B cell (primary cell): ENCODE results near the gene ALOX15. TPM values are rescaled to one million over a fixed set of nuclear protein-coding genes. Genes with fewer than 3 reads are reported as not detected.

ENCODE experiments used
- ATAC-seq: fragments of 200-7000 bp; cut with Tn5 transposase; one replicate; pipeline ENCODE4 v1.10.0; 2021; ENCODE audit warnings: low read depth, mild to moderate bottlenecking, moderate number of reproducible peaks, moderate library complexity
- CTCF ChIA-PET: fragments of 350-600 bp; sonication (Branson Sonifier 250); formaldehyde crosslinking; loops from one replicate; lab custom pipeline; 2021; ENCODE audit warnings: antibody characterized with exemption, inconsistent platforms; lab: Charles Lee
- POLR2A ChIA-PET: fragments of 350-600 bp; sonication (Branson Sonifier 250); formaldehyde crosslinking; loops from one replicate; lab custom pipeline; 2021; ENCODE audit warnings: antibody characterized with exemption; lab: Charles Lee
- DNase-seq: peaks from one replicate; pipeline ENCODE4 v3.0.0; 2013
- H2AFZ ChIP-seq: 2 replicates; pipeline ENCODE4 v1.6.1; 2012; ENCODE audit warnings: mild to moderate bottlenecking, low read depth, low read length; ENCODE audit not compliant: insufficient read depth, poor library complexity, severe bottlenecking
- H3K27ac ChIP-seq, 2 donors: 1 replicate in 1 of 2; 2 replicates in 1 of 2; pipeline ENCODE4 v1.5.1; 2012 to 2013; ENCODE audit warnings: low read length in 2 of 2, mild to moderate bottlenecking in 2 of 2, moderate library complexity in 1 of 2
- H3K27me3 ChIP-seq, 4 experiments: fragments of 200-600 bp in 1 of 4; sonication (generic) in 1 of 4; replicated peaks in 1 of 4; 1 replicate in 2 of 4; 2 replicates in 2 of 4; pipeline versions ENCODE4 v1.6.1 to v1.7.0; 2013 to 2016; ENCODE audit warnings: low read length in 3 of 4, mild to moderate bottlenecking in 2 of 4, mixed read lengths in 1 of 4, moderate library complexity in 1 of 4; ENCODE audit not compliant: insufficient read depth in 4 of 4, control insufficient read depth in 3 of 4; ENCODE audit errors: control extremely low read depth in 1 of 4
- H3K36me3 ChIP-seq, 2 experiments: replicated peaks in 1 of 2; 1 replicate in 1 of 2; 2 replicates in 1 of 2; pipeline versions ENCODE4 v1.6.1 to v1.7.1; 2013; ENCODE audit warnings: low read length in 1 of 2; ENCODE audit not compliant: insufficient read depth in 2 of 2, control insufficient read depth in 1 of 2; ENCODE audit errors: control extremely low read depth in 1 of 2, extremely low read depth in 1 of 2
- H3K4me1 ChIP-seq, 2 donors: fragments of 200-600 bp in 1 of 2; sonication (generic) in 1 of 2; 1 replicate in 1 of 2; 2 replicates in 1 of 2; pipeline versions ENCODE4 v1.5.1 to v1.6.1; 2013 to 2017; ENCODE audit warnings: low read length in 2 of 2; ENCODE audit not compliant: control insufficient read depth in 2 of 2, insufficient read depth in 2 of 2
- H3K4me2 ChIP-seq: replicated peaks from 2 replicates; pipeline ENCODE3; 2012; ENCODE audit warnings: mild to moderate bottlenecking, low read depth, low read length; ENCODE audit not compliant: poor library complexity, severe bottlenecking
- H3K4me3 ChIP-seq, 5 experiments: fragments of 200-600 bp in 1 of 5; sonication (generic) in 1 of 5; 1 replicate in 3 of 5; 2 replicates in 2 of 5; pipeline versions ENCODE4 v1.5.1 to v1.7.0; 2011 to 2016; ENCODE audit warnings: low read length in 4 of 5, mild to moderate bottlenecking in 4 of 5, low read depth in 2 of 5, control low read depth in 1 of 5, moderate library complexity in 1 of 5; ENCODE audit not compliant: insufficient read depth in 1 of 5; ENCODE audit errors: control extremely low read depth in 1 of 5, extremely low read depth in 1 of 5
- H3K79me2 ChIP-seq: fragments of 200-600 bp; sonication (generic); one replicate; pipeline ENCODE4 v1.6.0; 2016; ENCODE audit warnings: low read length; ENCODE audit not compliant: control insufficient read depth, insufficient read depth
- H3K9ac ChIP-seq: fragments of 200-600 bp; sonication (generic); 2 replicates; pipeline ENCODE4 v1.6.1; 2017; ENCODE audit warnings: mild to moderate bottlenecking, low read length, moderate library complexity
- H3K9me3 ChIP-seq, 3 donors: one replicate each; pipeline versions ENCODE4 v1.6.1 to v1.7.1; 2013; ENCODE audit warnings: low read length in 2 of 3; ENCODE audit not compliant: control insufficient read depth in 2 of 3, insufficient read depth in 1 of 3; ENCODE audit errors: control extremely low read depth in 1 of 3
- H4K20me1 ChIP-seq: 2 replicates; pipeline ENCODE4 v1.6.0; 2012; ENCODE audit warnings: mild to moderate bottlenecking, low read length; ENCODE audit not compliant: insufficient read depth, control insufficient read depth, poor library complexity, severe bottlenecking
- H3K27ac Mint-ChIP-seq: one replicate; pipeline ENCODE4 v1.8.0; 2021; ENCODE audit warnings: mixed read lengths
- H3K27me3 Mint-ChIP-seq: one replicate; pipeline ENCODE4 v1.8.0; 2021; ENCODE audit warnings: mixed read lengths
- H3K4me1 Mint-ChIP-seq: one replicate; pipeline ENCODE4 v1.8.0; 2021; ENCODE audit warnings: mixed read lengths
- H3K4me3 Mint-ChIP-seq: one replicate; pipeline ENCODE4 v1.8.0; 2021; ENCODE audit warnings: mixed read lengths
- H3K9me3 Mint-ChIP-seq: one replicate; pipeline ENCODE4 v1.8.0; 2022; ENCODE audit warnings: mixed read lengths; ENCODE audit not compliant: insufficient read depth
- CTCF ChIP-seq: fragments of 200-600 bp; IDR thresholded peaks from one replicate; pipeline ENCODE4 v1.8.0; 2022; ENCODE audit warnings: antibody characterized with exemption, mild to moderate bottlenecking
- EZH2 ChIP-seq: IDR thresholded peaks from 2 replicates; pipeline ENCODE4 v1.6.1; 2012; ENCODE audit warnings: borderline replicate concordance, low read depth, mild to moderate bottlenecking, moderate library complexity, low read length; ENCODE audit not compliant: insufficient read depth, poor library complexity, severe bottlenecking
- WGBS: methylation state at CpG from one replicate; pipeline ENCODE4 v1.1.5; 2013; ENCODE audit warnings: missing lambda C conversion rate; ENCODE audit not compliant: insufficient coverage; 5-methylcytosine and 5-hydroxymethylcytosine counted together
- intact Hi-C: fragments of 100-400 bp; cut with micrococcal nuclease; formaldehyde crosslinking; loops from one replicate; pipeline ENCODE4 v1.10.0; 2022
- polyA plus RNA-seq: library from polyadenylated mRNA; depleted of rRNA; stranded (reverse); fragments of >200 nt; gene quantifications from 2 replicates; pipeline ENCODE4 v1.2.3, GENCODE V29; 2012
- total RNA-seq, 2 donors: library from RNA; stranded (reverse); fragments of 120-200 nt in 1 of 2; gene quantifications; 1 replicate in 1 of 2; 2 replicates in 1 of 2; pipeline versions ENCODE4 v1.2.3 to v1.2.4, GENCODE V29; 2013 to 2022

Gene ALOX15
- total and polyA plus RNA-seq, 2 donors (not counting 1 experiment from before 2014, with no cell fraction given) = 0.10 TPM; not detected in 1

GRCh38 chr17:4617090-4617489 is 24.4 kb downstream of the ALOX15 start:
- no peak for DNase-seq
- no peak for TF ChIP-seq CTCF
- no peak for TF ChIP-seq EZH2
- Histone ChIP-seq H3K4me1 (no peaks in the 10 kb centered on the region), H3K9ac (no peak overlapping the region), H3K27ac (no peak overlapping the region), H3K36me3 (no peaks in the 10 kb centered on the region), H4K20me1 (no peaks in the 10 kb centered on the region), H3K9me3 (peaks cover 2 to 9% (median 2%) of the 10 kb centered on the region in 3 donors), H3K79me2 (no peaks in the 10 kb centered on the region), H2AFZ (no peak overlapping the region), H3K4me3 (no peak overlapping the region), H3K4me2 (no peak overlapping the region), H3K27me3 (peaks cover 0 to 3% (median 1%) of the 10 kb centered on the region in 4 experiments)
- Mint-ChIP-seq H3K27ac (no peak overlapping the region), H3K27me3 (peaks cover 23% of the 10 kb centered on the region), H3K4me3 (no peak overlapping the region), H3K4me1 (no peaks in the 10 kb centered on the region), H3K9me3 (no peaks in the 10 kb centered on the region)
- no peak for ATAC-seq
- POLR2A ChIA-PET = no interaction called here
- 89% methylated on average over 17 of the region's 17 CpGs for WGBS
- CTCF ChIA-PET = no interaction called here
- intact Hi-C loops = no loop called here

DNA sequence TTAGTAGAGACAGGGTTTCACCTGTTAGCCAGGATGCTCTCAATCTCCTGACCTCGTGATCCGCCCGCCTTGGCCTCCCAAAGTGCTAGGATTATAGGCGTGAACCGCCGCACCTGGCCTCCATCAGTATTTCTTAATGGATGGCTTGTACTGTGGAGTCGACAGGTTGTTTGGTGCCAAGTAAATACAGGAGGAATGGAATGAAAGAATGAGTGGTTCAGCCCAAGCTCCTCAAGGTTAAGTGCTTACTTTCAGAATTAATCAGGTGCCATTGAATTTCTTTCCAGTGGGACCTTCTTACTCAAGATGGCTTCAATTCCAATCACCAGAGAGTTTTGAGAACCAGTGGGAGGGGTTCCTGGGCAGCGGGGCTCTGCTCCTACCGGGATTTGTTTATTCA is 25.0 kb downstream of the ALOX15 start:
- ATAC-seq (no peak), DNase-seq (no peak)
- WGBS = 89% methylated on average over 7 of the region's 9 CpGs
- Histone ChIP-seq H3K4me1 (no peaks in the 10 kb centered on the region), H3K79me2 (no peaks in the 10 kb centered on the region), H3K4me3 (no peak overlapping the region), H3K27ac (no peak overlapping the region), H3K27me3 (peaks cover 0 to 3% (median 0%) of the 10 kb centered on the region in 4 experiments), H2AFZ (no peak overlapping the region), H3K9me3 (peaks cover 0 to 5% (median 0%) of the 10 kb centered on the region in 3 donors), H3K4me2 (no peak overlapping the region), H3K36me3 (no peaks in the 10 kb centered on the region), H4K20me1 (no peaks in the 10 kb centered on the region), H3K9ac (no peak overlapping the region)
- ChIA-PET POLR2A (interaction anchor here (0.6 kb wide), 1 partner anchor 191 kb away, joined by 9 read pairs; no protein-coding TSS in a partner anchor), CTCF (interaction anchor here (0.6 kb wide), 1 partner anchor 51 kb away, joined by 3 read pairs; no protein-coding TSS in a partner anchor)
- H3K27me3 Mint-ChIP-seq = peaks cover 23% of the 10 kb centered on the region
- TF ChIP-seq CTCF (no peak), EZH2 (no peak)
- no peaks in the 10 kb centered on the region for H3K9me3 Mint-ChIP-seq
- intact Hi-C loops = no loop called here
- no peak overlapping the region for H3K4me3 Mint-ChIP-seq
- no peaks in the 10 kb centered on the region for H3K4me1 Mint-ChIP-seq
- no peak overlapping the region for H3K27ac Mint-ChIP-seq
